Measurements from ENCODE around the gene VSIG10L2.

Gene VSIG10L2

DNA sequence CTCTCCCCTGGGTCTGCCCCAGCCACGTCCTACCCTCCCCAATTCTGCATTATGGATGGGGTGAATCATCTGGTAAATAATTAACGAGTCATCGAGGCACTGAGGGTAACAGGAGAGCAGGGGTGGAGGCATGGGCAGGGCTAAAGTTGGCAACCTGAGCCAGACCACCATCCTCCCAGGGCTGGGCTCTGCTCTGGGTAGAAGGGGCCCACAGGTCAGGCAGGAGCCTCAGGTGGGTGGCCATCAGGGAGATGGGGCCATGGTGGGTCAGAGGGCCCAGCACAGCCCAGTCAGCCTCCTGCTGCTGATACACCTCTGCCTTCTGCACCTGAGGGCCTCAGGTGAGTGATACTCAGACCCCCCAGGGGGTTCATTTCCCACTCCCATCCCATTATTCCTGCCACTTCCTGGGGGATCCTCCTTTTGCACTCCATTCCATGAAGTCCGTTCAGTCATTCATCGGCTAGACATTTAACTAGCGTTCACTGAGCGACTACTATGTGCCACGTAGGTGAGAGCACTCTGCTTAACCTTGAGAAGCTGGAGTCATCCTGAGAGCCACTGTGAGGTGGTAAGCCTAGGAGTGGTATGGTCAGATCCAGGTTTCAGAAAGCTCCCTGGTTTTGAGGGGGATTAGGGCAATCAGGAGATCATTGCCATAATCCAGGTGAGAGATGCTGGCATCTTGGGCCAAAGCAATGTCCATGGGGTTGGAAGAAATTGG, at the start of gene VSIG10L2:
Gene VSIG10L2 (plus strand): TSS at position 248 of the 724 bp plus-strand sequence. CDS start 12 bp downstream, at position 260.
- FAIRE-seq (no peak), DNase-seq (ENCODE audit: insufficient read length, low spot score) (no peak)
- no peak for TF ChIP-seq CTCF (IDR thresholded peaks at IDR 0.05; ENCODE audit: insufficient read depth, missing control alignments)

GRCh38 chr11:125901872-125902271, 44.0 kb upstream of the VSIG10L2 start:
- FAIRE-seq (no peak), DNase-seq (ENCODE audit: insufficient read length, low spot score) (no peak)
- TF ChIP-seq CTCF (IDR thresholded peaks at IDR 0.05; ENCODE audit: insufficient read depth, missing control alignments): no peak

GRCh38 chr11:125902277-125902926, 43.4 kb upstream of the VSIG10L2 start:
- FAIRE-seq (no peak), DNase-seq (ENCODE audit: insufficient read length, low spot score) (no peak)
- no peak for TF ChIP-seq CTCF (IDR thresholded peaks at IDR 0.05; ENCODE audit: insufficient read depth, missing control alignments)

DNA sequence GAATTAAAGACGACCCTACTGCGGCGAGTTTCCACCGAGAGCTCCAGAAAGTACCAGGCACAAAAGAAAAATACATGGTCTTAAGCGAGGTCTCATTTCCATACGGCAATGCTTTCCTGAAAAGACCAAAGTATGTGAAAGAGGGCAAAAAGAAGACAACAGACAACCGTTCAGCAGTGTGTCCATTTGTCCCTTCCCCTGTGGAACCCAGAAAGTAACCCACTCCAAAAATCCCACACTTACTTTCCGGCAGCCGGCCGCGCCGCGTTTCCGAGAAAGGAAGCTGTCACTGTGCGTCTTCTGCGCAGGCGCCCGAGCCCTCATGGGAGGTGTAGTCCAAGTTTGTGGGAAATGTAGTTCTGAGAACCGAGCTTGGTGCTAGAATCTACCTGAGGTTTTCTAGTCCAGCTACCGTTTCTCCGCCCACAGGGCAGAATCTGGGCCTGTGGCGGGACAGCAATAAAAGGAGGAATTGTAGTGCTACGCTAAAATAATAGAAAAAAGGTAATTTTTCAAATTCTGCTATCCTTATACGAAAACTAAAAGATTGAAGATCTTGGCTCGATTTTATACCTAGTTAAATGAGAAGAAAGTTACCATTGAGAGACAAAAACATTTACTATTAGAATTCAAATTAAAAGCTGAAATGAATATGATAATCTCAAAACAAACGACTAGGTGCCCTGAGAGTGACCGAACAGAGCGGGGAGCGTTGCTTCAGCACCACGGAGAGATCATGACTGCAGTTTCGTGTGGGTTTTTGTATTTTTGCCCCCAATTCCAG, 42.7 kb upstream of the VSIG10L2 start, which contains the start of gene PUS3:
Gene PUS3 (minus strand): TSS at position 280 of the 784 bp plus-strand sequence. CDS start 6,922 bp downstream, outside the sequence.
- peak; percentile 69 for FAIRE-seq
- no peak for TF ChIP-seq CTCF (IDR thresholded peaks at IDR 0.05; ENCODE audit: insufficient read depth, missing control alignments)
- peak; percentile 71 for DNase-seq (ENCODE audit: insufficient read length, low spot score)

DNA sequence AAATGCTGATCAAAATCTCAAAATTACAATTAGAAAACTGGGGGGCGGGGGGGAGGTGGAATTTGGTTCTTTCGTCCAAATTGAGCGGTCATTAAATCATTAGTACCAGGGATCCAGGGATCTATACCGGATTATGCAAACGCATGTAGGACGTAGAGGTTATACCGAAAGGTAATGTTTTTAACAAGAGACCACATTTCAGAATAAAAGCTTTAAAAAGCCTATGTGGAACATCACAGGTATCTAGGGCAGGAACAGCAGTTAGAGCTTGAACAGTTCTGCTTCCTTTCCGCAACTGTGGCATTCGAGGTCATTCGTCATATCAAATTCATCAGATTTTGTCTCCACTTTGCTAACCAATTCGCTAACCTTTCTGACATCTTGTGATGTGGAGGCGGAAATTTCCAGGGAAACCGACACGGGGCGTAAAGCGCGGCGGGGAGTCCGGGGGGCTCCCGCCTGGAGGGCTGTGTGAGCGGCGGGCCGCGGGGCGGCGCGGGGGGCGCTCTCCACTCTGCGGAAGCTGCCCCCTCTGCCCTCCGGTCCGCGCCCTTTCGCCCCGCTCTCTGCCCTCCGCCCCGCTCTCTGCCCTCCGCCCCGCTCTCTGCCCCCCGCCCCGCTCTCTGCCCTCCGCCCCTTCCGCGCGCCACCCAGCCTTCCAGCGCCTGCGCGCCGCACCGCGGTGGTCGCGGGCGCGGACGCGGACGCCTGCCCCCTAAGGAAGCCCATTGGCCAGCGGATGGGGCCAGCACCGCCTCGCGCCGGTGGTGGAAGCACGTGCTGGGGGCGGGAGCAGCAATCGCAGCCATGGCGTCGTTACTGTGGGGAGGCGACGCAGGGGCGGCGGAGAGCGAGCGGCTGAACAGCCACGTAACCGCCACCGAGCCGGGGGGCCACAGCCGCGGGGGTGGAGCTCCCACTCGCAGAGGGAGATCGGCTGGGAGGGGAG, 41.9 kb upstream of the VSIG10L2 start, which contains the start of gene DDX25:
Gene DDX25 (plus strand): TSS at position 798 of the 949 bp plus-strand sequence. CDS start 10 bp downstream, at position 808.
- DNase-seq (ENCODE audit: insufficient read length, low spot score) (no peak), FAIRE-seq (no peak)
- no peak for TF ChIP-seq CTCF (IDR thresholded peaks at IDR 0.05; ENCODE audit: insufficient read depth, missing control alignments)

DNA sequence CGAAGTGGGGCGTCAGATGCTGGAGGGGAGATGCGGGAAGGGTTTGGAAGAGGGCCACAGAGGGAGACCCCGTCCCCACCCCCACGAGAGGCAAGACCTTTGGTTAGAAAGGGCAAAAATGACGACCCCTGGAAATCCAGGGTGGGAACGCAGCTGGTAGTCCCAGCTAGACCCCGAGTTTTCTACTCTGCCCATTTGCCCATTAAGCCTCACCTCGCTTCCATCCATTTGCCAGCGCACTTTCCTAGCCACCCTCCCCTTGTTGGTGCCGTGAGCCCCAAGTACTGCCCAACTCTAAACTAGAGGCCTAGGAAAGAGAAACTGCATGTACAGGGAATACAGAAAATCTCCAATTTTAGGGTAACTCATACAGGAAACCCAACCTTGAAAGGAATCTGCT, 41.2 kb upstream of the VSIG10L2 start:
- no peak for TF ChIP-seq CTCF (IDR thresholded peaks at IDR 0.05; ENCODE audit: insufficient read depth, missing control alignments)
- no peak for FAIRE-seq
- DNase-seq (ENCODE audit: insufficient read length, low spot score): no peak
